PC-3 (cell line): ENCODE data around the gene RBPJ. TPM values are rescaled to one million over a fixed set of nuclear protein-coding genes. Genes with fewer than 3 reads are reported as not detected.

Experiments used
- ATAC-seq: fragments of 200-7000 bp; cut with Tn5 transposase; 2 replicates; pipeline ENCODE4 v1.9.1; 2020; ENCODE audit warnings: mild to moderate bottlenecking, moderate library complexity
- BruUV-seq: library from RNA; stranded (reverse); fragments of 400-500 nt; replicated peaks from 2 replicates; lab custom pipeline; 2021; lab: Mats Ljungman, UMichigan
- CTCF ChIA-PET: fragments of 300-600 bp; sonication (Branson Sonifier 250); formaldehyde crosslinking; loops from one replicate; lab custom pipeline; 2022; ENCODE audit warnings: antibody characterized with exemption; lab: Charles Lee
- POLR2A ChIA-PET: fragments of 300-600 bp; sonication (Branson Sonifier 250); formaldehyde crosslinking; loops from one replicate; lab custom pipeline; 2022; ENCODE audit warnings: antibody characterized with exemption; ENCODE audit not compliant: unreplicated experiment; lab: Charles Lee
- DNase-seq: peaks from one replicate; pipeline ENCODE4 v3.0.0-alpha.2; 2015
- H2AFZ ChIP-seq: fragments of 300-600 bp; sonication (generic); 2 replicates; pipeline ENCODE4 v1.6.0; 2016; ENCODE audit warnings: antibody characterized with exemption, low read length
- H3F3A ChIP-seq: fragments of 300-600 bp; sonication (generic); one replicate; pipeline ENCODE4 v1.6.0; 2017; ENCODE audit warnings: antibody characterized with exemption, low read length, control low read depth, mild to moderate bottlenecking; ENCODE audit not compliant: unreplicated experiment
- H3K27ac ChIP-seq: fragments of 300-600 bp; sonication (generic); 2 replicates; pipeline ENCODE4 v1.5.1; 2016; ENCODE audit warnings: mild to moderate bottlenecking, low read length
- H3K27me3 ChIP-seq: fragments of 300-600 bp; sonication (generic); 2 replicates; pipeline ENCODE4 v1.6.1; 2016; ENCODE audit warnings: low read length, mixed read lengths
- H3K36me3 ChIP-seq: fragments of 300-600 bp; sonication (generic); 2 replicates; pipeline ENCODE4 v1.6.1; 2016; ENCODE audit warnings: low read depth, mixed run types, low read length, mixed read lengths
- H3K4me1 ChIP-seq: fragments of 300-600 bp; sonication (generic); 2 replicates; pipeline ENCODE4 v1.5.1; 2016; ENCODE audit warnings: low read length; ENCODE audit not compliant: insufficient read depth
- H3K4me2 ChIP-seq: fragments of 300-600 bp; sonication (generic); 2 replicates; pipeline ENCODE4 v1.6.0; 2016; ENCODE audit warnings: low read length
- H3K4me3 ChIP-seq: fragments of 300-600 bp; sonication (generic); 2 replicates; pipeline ENCODE4 v1.5.1; 2016; ENCODE audit warnings: mild to moderate bottlenecking, low read length, mixed read lengths
- H3K79me2 ChIP-seq: fragments of 300-600 bp; sonication (generic); 2 replicates; pipeline ENCODE4 v1.6.1; 2017; ENCODE audit warnings: low read length, mixed read lengths
- H3K9ac ChIP-seq: fragments of 300-600 bp; sonication (generic); 2 replicates; pipeline ENCODE4 v1.6.0; 2016; ENCODE audit warnings: mild to moderate bottlenecking, low read length
- H3K9me2 ChIP-seq: fragments of 300-600 bp; sonication (generic); replicated peaks from 2 replicates; pipeline ENCODE4 v1.6.1; 2016; ENCODE audit warnings: mixed run types, low read length, mixed read lengths
- H3K9me3 ChIP-seq: fragments of 300-600 bp; sonication (generic); 2 replicates; pipeline ENCODE4 v1.6.1; 2016; ENCODE audit warnings: low read length, mixed read lengths
- H4K20me1 ChIP-seq: fragments of 300-600 bp; sonication (generic); 2 replicates; pipeline ENCODE4 v1.6.1; 2016; ENCODE audit warnings: low read length, mixed read lengths
- EZH2 ChIP-seq: fragments of 300-600 bp; sonication (generic); IDR thresholded peaks from one replicate; pipeline ENCODE4 v1.6.1; 2017; ENCODE audit warnings: antibody characterized with exemption, mild to moderate bottlenecking, low read length; ENCODE audit not compliant: unreplicated experiment
- EZH2phosphoT487 ChIP-seq: fragments of 300-600 bp; sonication (generic); IDR thresholded peaks from 2 replicates; pipeline ENCODE4 v1.6.1; 2018; ENCODE audit warnings: mild to moderate bottlenecking, antibody characterized with exemption, low read length, borderline replicate concordance
- intact Hi-C: fragments of 100-400 bp; cut with micrococcal nuclease; formaldehyde crosslinking; loops from 2 replicates; pipeline ENCODE4 v1.9.0; 2023
- total RNA-seq: library from RNA; depleted of rRNA; stranded (reverse); fragments of >200 nt; gene quantifications from 2 replicates; pipeline ENCODE4 v1.2.3, GENCODE V29; 2014
- TF ChIP-seq, protein P1 (sequence below): fragments of 300-600 bp; sonication (generic); conservative IDR thresholded peaks from 2 replicates; pipeline ENCODE4 v1.5.1; 2017; ENCODE audit warnings: antibody characterized with exemption, low read depth, mild to moderate bottlenecking, low read length

Gene RBPJ
- total RNA-seq, 1 experiment from 2014 or later, result 39.1 TPM

DNA sequence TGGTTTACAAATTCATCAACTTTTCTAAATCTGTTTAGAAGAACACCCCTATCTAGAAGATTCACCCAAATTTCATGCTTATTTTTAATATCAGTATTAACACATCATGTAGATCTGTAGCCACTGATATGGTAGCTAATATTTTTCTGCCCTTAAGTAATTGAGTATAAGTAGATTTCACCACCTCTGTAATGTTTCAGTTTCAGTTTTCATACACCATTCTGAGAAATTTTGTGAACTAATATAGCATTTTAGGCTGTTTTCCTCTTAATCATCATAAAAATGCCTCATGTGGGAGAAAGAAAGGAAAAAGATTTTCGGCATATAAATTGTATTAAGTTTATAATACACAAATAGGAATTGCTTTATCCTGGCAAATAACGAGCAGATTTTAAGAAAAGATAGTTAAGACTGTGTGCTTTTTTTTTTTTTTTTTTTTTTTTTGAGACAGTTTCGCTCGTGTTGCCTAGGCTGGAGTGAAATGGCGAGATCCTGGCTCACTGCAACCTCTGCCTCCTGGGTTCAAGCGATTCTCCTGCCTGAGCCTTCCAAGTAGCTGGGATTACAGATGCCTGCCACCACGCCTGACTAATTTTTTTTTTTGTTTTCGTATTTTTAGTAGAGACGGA is 21.4 kb upstream of the RBPJ start:
- ChIA-PET CTCF (no interaction called here), POLR2A (no interaction called here)
- Histone ChIP-seq H3K9me2 (no peaks in the 10 kb centered on the region), H3K27ac (no peak overlapping the region), H3K36me3 (no peaks in the 10 kb centered on the region), H3K9me3 (no peaks in the 10 kb centered on the region), H2AFZ (no peak overlapping the region), H3K79me2 (no peaks in the 10 kb centered on the region), H4K20me1 (no peaks in the 10 kb centered on the region), H3K27me3 (no peaks in the 10 kb centered on the region), H3K9ac (no peak overlapping the region), H3K4me1 (peaks cover 21% of the 10 kb centered on the region), H3F3A (no peaks in the 10 kb centered on the region), H3K4me2 (no peak overlapping the region), H3K4me3 (no peak overlapping the region)
- no TSS peak for BruUV-seq
- ATAC-seq (no peak), DNase-seq (no peak)
- intact Hi-C loops, result no loop called here
- TF ChIP-seq, protein P1, sequence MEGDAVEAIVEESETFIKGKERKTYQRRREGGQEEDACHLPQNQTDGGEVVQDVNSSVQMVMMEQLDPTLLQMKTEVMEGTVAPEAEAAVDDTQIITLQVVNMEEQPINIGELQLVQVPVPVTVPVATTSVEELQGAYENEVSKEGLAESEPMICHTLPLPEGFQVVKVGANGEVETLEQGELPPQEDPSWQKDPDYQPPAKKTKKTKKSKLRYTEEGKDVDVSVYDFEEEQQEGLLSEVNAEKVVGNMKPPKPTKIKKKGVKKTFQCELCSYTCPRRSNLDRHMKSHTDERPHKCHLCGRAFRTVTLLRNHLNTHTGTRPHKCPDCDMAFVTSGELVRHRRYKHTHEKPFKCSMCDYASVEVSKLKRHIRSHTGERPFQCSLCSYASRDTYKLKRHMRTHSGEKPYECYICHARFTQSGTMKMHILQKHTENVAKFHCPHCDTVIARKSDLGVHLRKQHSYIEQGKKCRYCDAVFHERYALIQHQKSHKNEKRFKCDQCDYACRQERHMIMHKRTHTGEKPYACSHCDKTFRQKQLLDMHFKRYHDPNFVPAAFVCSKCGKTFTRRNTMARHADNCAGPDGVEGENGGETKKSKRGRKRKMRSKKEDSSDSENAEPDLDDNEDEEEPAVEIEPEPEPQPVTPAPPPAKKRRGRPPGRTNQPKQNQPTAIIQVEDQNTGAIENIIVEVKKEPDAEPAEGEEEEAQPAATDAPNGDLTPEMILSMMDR, result no peak
- TF ChIP-seq EZH2phosphoT487, result no peak
- no peak for TF ChIP-seq EZH2

DNA sequence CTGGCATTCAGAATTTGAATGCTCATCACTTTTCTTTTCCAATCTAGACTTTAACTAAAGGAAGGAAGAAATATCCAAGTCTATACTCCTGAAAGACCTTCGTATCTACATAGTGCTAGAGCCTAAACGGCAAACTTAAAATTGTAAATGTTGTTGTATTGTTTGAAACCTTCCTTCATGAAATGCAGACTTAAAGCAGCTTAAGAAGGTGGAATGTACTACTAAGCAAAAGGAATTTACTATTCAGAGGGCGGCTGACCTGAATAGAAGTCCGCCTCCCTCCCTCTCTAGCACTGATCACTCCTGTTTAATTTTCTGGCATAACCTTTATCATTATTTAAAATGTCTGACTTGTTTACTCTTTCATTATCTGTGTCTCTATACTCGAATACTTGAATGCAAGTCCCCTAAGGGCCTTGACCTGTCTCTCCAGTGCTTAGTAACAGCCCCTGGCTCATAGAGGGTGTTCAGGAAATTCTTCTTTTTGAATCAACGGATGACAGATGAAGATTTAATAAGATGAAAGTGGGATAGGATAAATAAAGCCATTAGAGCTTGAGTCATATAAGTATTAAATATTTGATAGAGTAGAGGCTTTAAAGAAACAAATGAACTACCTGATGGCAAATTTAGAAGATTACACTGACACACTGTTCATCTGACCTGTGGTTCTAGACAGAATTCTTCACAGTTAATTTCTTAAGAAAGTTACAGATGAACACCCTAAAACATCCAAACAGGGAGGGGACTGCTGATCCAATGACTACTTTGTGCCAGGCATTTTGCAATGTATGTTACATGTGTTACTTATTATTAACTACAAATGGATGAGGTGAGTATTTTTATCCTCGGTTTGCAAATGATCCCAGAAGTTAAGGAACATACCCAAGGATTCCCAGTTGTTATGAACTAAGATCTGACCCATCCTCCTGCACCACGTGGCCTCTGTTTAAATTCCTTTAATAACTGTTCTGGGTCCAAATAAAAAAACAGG is 20.2 kb upstream of the RBPJ start:
- Histone ChIP-seq H3F3A (no peaks in the 10 kb centered on the region), H3K27ac (no peak overlapping the region), H3K36me3 (no peaks in the 10 kb centered on the region), H4K20me1 (no peaks in the 10 kb centered on the region), H3K9me3 (no peaks in the 10 kb centered on the region), H2AFZ (peak overlapping the region; percentile 60; the same call in 1 of the 2 replicates), H3K27me3 (no peaks in the 10 kb centered on the region), H3K9ac (no peak overlapping the region), H3K4me3 (no peak overlapping the region), H3K9me2 (no peaks in the 10 kb centered on the region), H3K4me2 (peak overlapping the region; percentile 45), H3K79me2 (no peaks in the 10 kb centered on the region), H3K4me1 (peaks cover 21% of the 10 kb centered on the region)
- ChIA-PET CTCF (no interaction called here), POLR2A (no interaction called here)
- BruUV-seq, result no TSS peak
- TF ChIP-seq, protein P1, result no peak
- TF ChIP-seq EZH2 (no peak), EZH2phosphoT487 (no peak)
- DNase-seq (peak; percentile 46), ATAC-seq (peak; percentile 68)
- intact Hi-C loops, result no loop called here
